ENCODE measurements around the gene VIL1. TPM values are rescaled to one million over a fixed set of nuclear protein-coding genes. Genes with fewer than 3 reads are reported as not detected.

Gene VIL1
- total RNA-seq, 1 donor from 2014 or later, result not detected

DNA sequence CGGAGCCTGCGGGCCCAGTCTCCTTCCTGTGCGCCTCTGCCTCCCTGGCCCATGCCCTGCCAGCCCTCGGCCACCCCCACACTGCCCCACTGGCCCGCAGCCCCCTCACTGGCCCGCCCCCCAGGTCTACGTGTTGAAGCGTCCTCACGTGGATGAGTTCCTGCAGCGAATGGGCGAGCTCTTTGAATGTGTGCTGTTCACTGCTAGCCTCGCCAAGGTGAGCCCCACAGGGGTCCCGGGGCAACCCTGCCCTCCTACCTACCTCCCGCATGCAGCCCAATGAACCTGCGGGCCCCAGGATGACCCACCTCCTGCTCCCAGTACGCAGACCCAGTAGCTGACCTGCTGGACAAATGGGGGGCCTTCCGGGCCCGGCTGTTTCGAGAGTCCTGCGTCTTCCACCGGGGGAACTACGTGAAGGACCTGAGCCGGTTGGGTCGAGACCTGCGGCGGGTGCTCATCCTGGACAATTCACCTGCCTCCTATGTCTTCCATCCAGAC, 16.0 kb upstream of the VIL1 start:
- TF ChIP-seq, protein P1, sequence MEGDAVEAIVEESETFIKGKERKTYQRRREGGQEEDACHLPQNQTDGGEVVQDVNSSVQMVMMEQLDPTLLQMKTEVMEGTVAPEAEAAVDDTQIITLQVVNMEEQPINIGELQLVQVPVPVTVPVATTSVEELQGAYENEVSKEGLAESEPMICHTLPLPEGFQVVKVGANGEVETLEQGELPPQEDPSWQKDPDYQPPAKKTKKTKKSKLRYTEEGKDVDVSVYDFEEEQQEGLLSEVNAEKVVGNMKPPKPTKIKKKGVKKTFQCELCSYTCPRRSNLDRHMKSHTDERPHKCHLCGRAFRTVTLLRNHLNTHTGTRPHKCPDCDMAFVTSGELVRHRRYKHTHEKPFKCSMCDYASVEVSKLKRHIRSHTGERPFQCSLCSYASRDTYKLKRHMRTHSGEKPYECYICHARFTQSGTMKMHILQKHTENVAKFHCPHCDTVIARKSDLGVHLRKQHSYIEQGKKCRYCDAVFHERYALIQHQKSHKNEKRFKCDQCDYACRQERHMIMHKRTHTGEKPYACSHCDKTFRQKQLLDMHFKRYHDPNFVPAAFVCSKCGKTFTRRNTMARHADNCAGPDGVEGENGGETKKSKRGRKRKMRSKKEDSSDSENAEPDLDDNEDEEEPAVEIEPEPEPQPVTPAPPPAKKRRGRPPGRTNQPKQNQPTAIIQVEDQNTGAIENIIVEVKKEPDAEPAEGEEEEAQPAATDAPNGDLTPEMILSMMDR (IDR thresholded peaks at IDR 0.05; ENCODE audit: insufficient read depth, low read length, poor library complexity, severe bottlenecking), result no peak
- DNase-seq (ENCODE audit: low read depth), result no peak

GRCh38 chr2:218403810-218404209, 15.1 kb upstream of the VIL1 start:
- H3K4me3 ChIP-seq (ENCODE audit: low read depth, low read length), result no peak overlapping the region
- TF ChIP-seq, protein P1 (IDR thresholded peaks at IDR 0.05; ENCODE audit: insufficient read depth, low read length, poor library complexity, severe bottlenecking), result no peak
- H3K36me3 ChIP-seq (ENCODE audit: control insufficient read depth, insufficient read depth, low read length), result no peaks in the 10 kb centered on the region
- H3K27me3 ChIP-seq (ENCODE audit: control insufficient read depth, insufficient read depth, low read length), result no peaks in the 10 kb centered on the region
- DNase-seq (ENCODE audit: low read depth), result no peak

More for the DNA sequence above, 16.0 kb upstream of the VIL1 start:
- no peaks in the 10 kb centered on the region for H3K36me3 ChIP-seq (ENCODE audit: control insufficient read depth, insufficient read depth, low read length)
- no peaks in the 10 kb centered on the region for H3K27me3 ChIP-seq (ENCODE audit: control insufficient read depth, insufficient read depth, low read length)
- no peak overlapping the region for H3K4me3 ChIP-seq (ENCODE audit: low read depth, low read length)

GRCh38 chr2:218404351-218405085, 14.4 kb upstream of the VIL1 start:
- no peak overlapping the region for H3K4me3 ChIP-seq (ENCODE audit: low read depth, low read length)
- H3K27me3 ChIP-seq (ENCODE audit: control insufficient read depth, insufficient read depth, low read length), result no peaks in the 10 kb centered on the region
- no peaks in the 10 kb centered on the region for H3K36me3 ChIP-seq (ENCODE audit: control insufficient read depth, insufficient read depth, low read length)
- DNase-seq (ENCODE audit: low read depth), result no peak
- TF ChIP-seq, protein P1 (IDR thresholded peaks at IDR 0.05; ENCODE audit: insufficient read depth, low read length, poor library complexity, severe bottlenecking), result no peak

- Histone ChIP-seq H3K27me3 (ENCODE audit: control insufficient read depth, insufficient read depth, low read length) (no peaks in the 10 kb centered on the region), H3K4me3 (ENCODE audit: low read depth, low read length) (no peak overlapping the region)
- TF ChIP-seq, protein P1 (IDR thresholded peaks at IDR 0.05; ENCODE audit: insufficient read depth, low read length, poor library complexity, severe bottlenecking), result no peak
Measured at GRCh38 chr2:218405086-218405745, 13.7 kb upstream of the VIL1 start.

GRCh38 chr2:218405746-218406208, 13.1 kb upstream of the VIL1 start:
- DNase-seq (ENCODE audit: low read depth), result no peak
- Histone ChIP-seq H3K36me3 (ENCODE audit: control insufficient read depth, insufficient read depth, low read length) (no peaks in the 10 kb centered on the region), H3K4me3 (ENCODE audit: low read depth, low read length) (peak overlapping the region; percentile 36), H3K27me3 (ENCODE audit: control insufficient read depth, insufficient read depth, low read length) (no peaks in the 10 kb centered on the region)
- TF ChIP-seq, protein P1 (IDR thresholded peaks at IDR 0.05; ENCODE audit: insufficient read depth, low read length, poor library complexity, severe bottlenecking), result no peak

More at GRCh38 chr2:218405086-218405745, 13.7 kb upstream of the VIL1 start:
- no peaks in the 10 kb centered on the region for H3K36me3 ChIP-seq (ENCODE audit: control insufficient read depth, insufficient read depth, low read length)
- no peak for DNase-seq (ENCODE audit: low read depth)

Measured in kidney epithelial cell (primary cell).